IPS-18c (cell line): ENCODE data around the gene UNK.
"Not testable (repeated sequence)": the region's sequence is repeated elsewhere in the genome, so short reads cannot be mapped to it uniquely, and the experiment has no call there.

Experiments
- H3K4me3 ChIP-seq: 2 replicates; pipeline ENCODE4 v1.7.0; 2013; ENCODE audit warnings: low read depth, mild to moderate bottlenecking, low read length, moderate library complexity; ENCODE audit not compliant: insufficient read depth
- H3K9me3 ChIP-seq: one replicate; pipeline ENCODE4 v1.6.1; 2013; ENCODE audit warnings: mild to moderate bottlenecking, low read length, moderate library complexity; ENCODE audit not compliant: control insufficient read depth, insufficient read depth

The UNK gene

GRCh38 chr17:75809631-75810111, 25.1 kb downstream of the UNK start:
- Histone ChIP-seq H3K4me3 (no peak overlapping the region), H3K9me3 (no peaks in the 10 kb centered on the region)

- H3K4me3 ChIP-seq = no peak overlapping the region
- H3K9me3 ChIP-seq = no peaks in the 10 kb centered on the region
Measured at GRCh38 chr17:75810216-75810615, 25.6 kb downstream of the UNK start.

- H3K4me3 ChIP-seq, H3K9me3 ChIP-seq: not testable (repeated sequence)
Measured at GRCh38 chr17:75810756-75811155, 26.1 kb downstream of the UNK start.

GRCh38 chr17:75811174-75811573, 26.6 kb downstream of the UNK start:
- H3K4me3 ChIP-seq = no peak overlapping the region
- no peaks in the 10 kb centered on the region for H3K9me3 ChIP-seq

GRCh38 chr17:75812096-75813013, 27.7 kb downstream of the UNK start:
- H3K9me3 ChIP-seq = no peaks in the 10 kb centered on the region
- no peak overlapping the region for H3K4me3 ChIP-seq

- Histone ChIP-seq H3K4me3 (no peak overlapping the region), H3K9me3 (no peaks in the 10 kb centered on the region)
Measured at GRCh38 chr17:75813081-75814020, 28.7 kb downstream of the UNK start.

GRCh38 chr17:75814021-75814395, 29.4 kb downstream of the UNK start:
- no peak overlapping the region for H3K4me3 ChIP-seq
- H3K9me3 ChIP-seq = no peaks in the 10 kb centered on the region

- no peaks in the 10 kb centered on the region for H3K9me3 ChIP-seq
- H3K4me3 ChIP-seq = no peak overlapping the region
Measured at GRCh38 chr17:75814900-75815373, 30.3 kb downstream of the UNK start.

- Histone ChIP-seq H3K4me3 (no peak overlapping the region), H3K9me3 (no peaks in the 10 kb centered on the region)
Measured at GRCh38 chr17:75815399-75815798, 30.8 kb downstream of the UNK start.

GRCh38 chr17:75816693-75817092, 32.1 kb downstream of the UNK start:
- no peak overlapping the region for H3K4me3 ChIP-seq
- no peaks in the 10 kb centered on the region for H3K9me3 ChIP-seq

GRCh38 chr17:75817571-75817970, 33.0 kb downstream of the UNK start:
- Histone ChIP-seq H3K9me3 (no peaks in the 10 kb centered on the region), H3K4me3 (no peak overlapping the region)

GRCh38 chr17:75818326-75818885, 33.8 kb downstream of the UNK start:
- H3K9me3 ChIP-seq = no peaks in the 10 kb centered on the region
- no peak overlapping the region for H3K4me3 ChIP-seq

GRCh38 chr17:75819116-75819515, 34.5 kb downstream of the UNK start:
- H3K4me3 ChIP-seq = no peak overlapping the region
- H3K9me3 ChIP-seq = no peaks in the 10 kb centered on the region

GRCh38 chr17:75819678-75820077, 35.1 kb downstream of the UNK start:
- Histone ChIP-seq H3K9me3 (no peaks in the 10 kb centered on the region), H3K4me3 (no peak overlapping the region)

GRCh38 chr17:75820094-75821080, 35.8 kb downstream of the UNK start:
- H3K4me3 ChIP-seq = no peak overlapping the region
- H3K9me3 ChIP-seq = no peaks in the 10 kb centered on the region

GRCh38 chr17:75821552-75821951, 36.9 kb downstream of the UNK start:
- Histone ChIP-seq H3K9me3 (no peaks in the 10 kb centered on the region), H3K4me3 (no peak overlapping the region)
